ENCODE measurements around the gene PNLIPRP1.

The PNLIPRP1 gene

GRCh38 chr10:116587878-116588591, 2.7 kb upstream of the PNLIPRP1 start:
- ChIA-PET POLR2A (no interaction called here), CTCF (no interaction called here)
- TF ChIP-seq NFRKB (IDR thresholded peaks at IDR 0.05) (no peak), ZNF384 (IDR thresholded peaks at IDR 0.05) (no peak)
- no peak for DNase-seq (ENCODE audit: extremely low spot score)

GRCh38 chr10:116588995-116589394, 1.8 kb upstream of the PNLIPRP1 start:
- ChIA-PET CTCF (interaction anchor here (0.6 kb wide), 1 partner anchor 9 kb away, joined by 6 read pairs; no protein-coding TSS in a partner anchor), POLR2A (no interaction called here)
- TF ChIP-seq TARDBP (IDR thresholded peaks at IDR 0.05) (no peak), ARNT (IDR thresholded peaks at IDR 0.05) (no peak), BHLHE40 (IDR thresholded peaks at IDR 0.05; ENCODE audit: borderline replicate concordance) (no peak), CTBP1 (IDR thresholded peaks at IDR 0.05; ENCODE audit: borderline replicate concordance) (no peak), SUZ12 (IDR thresholded peaks at IDR 0.05) (no peak), ELF4 (IDR thresholded peaks at IDR 0.05) (no peak), PKNOX1 (IDR thresholded peaks at IDR 0.05) (no peak), FOXK2 (IDR thresholded peaks at IDR 0.05) (no peak), LEF1 (IDR thresholded peaks at IDR 0.05; ENCODE audit: borderline replicate concordance) (no peak), FOXM1 (IDR thresholded peaks at IDR 0.05; ENCODE audit: borderline replicate concordance) (no peak), HDGF (IDR thresholded peaks at IDR 0.05; ENCODE audit: borderline replicate concordance) (no peak), ZNF384 (IDR thresholded peaks at IDR 0.05) (no peak), NFRKB (IDR thresholded peaks at IDR 0.05) (no peak)
- DNase-seq (ENCODE audit: extremely low spot score) = no peak

GRCh38 chr10:116589926-116590325, 833 bp upstream of the PNLIPRP1 start:
- no peak for DNase-seq (ENCODE audit: extremely low spot score)
- ChIA-PET CTCF (no interaction called here), POLR2A (no interaction called here)
- TF ChIP-seq L3MBTL2 (conservative IDR thresholded peaks at IDR 0.05) (no peak), CTBP1 (IDR thresholded peaks at IDR 0.05; ENCODE audit: borderline replicate concordance) (no peak), FOXK2 (IDR thresholded peaks at IDR 0.05) (no peak), SUZ12 (IDR thresholded peaks at IDR 0.05) (no peak), HDGF (IDR thresholded peaks at IDR 0.05; ENCODE audit: borderline replicate concordance) (no peak), ZNF384 (IDR thresholded peaks at IDR 0.05) (no peak), NFRKB (IDR thresholded peaks at IDR 0.05) (no peak), ELF4 (IDR thresholded peaks at IDR 0.05) (no peak), TARDBP (IDR thresholded peaks at IDR 0.05) (no peak), SP1 (IDR thresholded peaks at IDR 0.05) (no peak), FOXA1 (IDR thresholded peaks at IDR 0.05) (no peak), BHLHE40 (IDR thresholded peaks at IDR 0.05; ENCODE audit: borderline replicate concordance) (no peak), PKNOX1 (IDR thresholded peaks at IDR 0.05) (no peak), LEF1 (IDR thresholded peaks at IDR 0.05; ENCODE audit: borderline replicate concordance) (no peak), FOXM1 (IDR thresholded peaks at IDR 0.05; ENCODE audit: borderline replicate concordance) (no peak), ARNT (IDR thresholded peaks at IDR 0.05) (no peak)

GRCh38 chr10:116593139-116593740, 2.5 kb downstream of the PNLIPRP1 start:
- POLR2A ChIA-PET = no interaction called here
- CTCF ChIA-PET = no interaction called here
- TF ChIP-seq HDGF (IDR thresholded peaks at IDR 0.05; ENCODE audit: borderline replicate concordance) (no peak), ZNF384 (IDR thresholded peaks at IDR 0.05) (no peak), L3MBTL2 (conservative IDR thresholded peaks at IDR 0.05) (no peak), LEF1 (IDR thresholded peaks at IDR 0.05; ENCODE audit: borderline replicate concordance) (no peak), FOXM1 (IDR thresholded peaks at IDR 0.05; ENCODE audit: borderline replicate concordance) (no peak), FOXA1 (IDR thresholded peaks at IDR 0.05) (no peak), TARDBP (IDR thresholded peaks at IDR 0.05) (no peak), SP1 (IDR thresholded peaks at IDR 0.05) (no peak)
- no peak for DNase-seq (ENCODE audit: extremely low spot score)

- CTCF ChIA-PET = no interaction called here
Measured at GRCh38 chr10:116594525-116595035, 3.8 kb downstream of the PNLIPRP1 start.

More at GRCh38 chr10:116594525-116595035, 3.8 kb downstream of the PNLIPRP1 start:
- DNase-seq (ENCODE audit: extremely low spot score) = no peak
- POLR2A ChIA-PET = no interaction called here
- TF ChIP-seq ARNT (IDR thresholded peaks at IDR 0.05) = no peak
- TF ChIP-seq HDGF (IDR thresholded peaks at IDR 0.05; ENCODE audit: borderline replicate concordance) = no peak
- no peak for TF ChIP-seq SP1 (IDR thresholded peaks at IDR 0.05)
- TF ChIP-seq LEF1 (IDR thresholded peaks at IDR 0.05; ENCODE audit: borderline replicate concordance) = no peak
- no peak for TF ChIP-seq ZNF384 (IDR thresholded peaks at IDR 0.05)
- TF ChIP-seq L3MBTL2 (conservative IDR thresholded peaks at IDR 0.05) = no peak
- no peak for TF ChIP-seq FOXM1 (IDR thresholded peaks at IDR 0.05; ENCODE audit: borderline replicate concordance)
- TF ChIP-seq CTBP1 (IDR thresholded peaks at IDR 0.05; ENCODE audit: borderline replicate concordance) = no peak
- no peak for TF ChIP-seq TARDBP (IDR thresholded peaks at IDR 0.05)
- TF ChIP-seq ELF4 (IDR thresholded peaks at IDR 0.05) = no peak
- no peak for TF ChIP-seq BHLHE40 (IDR thresholded peaks at IDR 0.05; ENCODE audit: borderline replicate concordance)
- no peak for TF ChIP-seq FOXK2 (IDR thresholded peaks at IDR 0.05)
- TF ChIP-seq SUZ12 (IDR thresholded peaks at IDR 0.05) = no peak
- no peak for TF ChIP-seq NFRKB (IDR thresholded peaks at IDR 0.05)
- TF ChIP-seq PKNOX1 (IDR thresholded peaks at IDR 0.05) = no peak
- no peak for TF ChIP-seq FOXA1 (IDR thresholded peaks at IDR 0.05)
